Lower lobe of right lung (tissue), 2 donors: ENCODE measurements around the gene SLC45A1. TPM values are rescaled to one million over a fixed set of nuclear protein-coding genes. Genes with fewer than 3 reads are reported as not detected.
A peak's percentile ranks its signal among the peaks of the same experiment; 100 is the strongest.
"Not testable (repeated sequence)": the region's sequence is repeated elsewhere in the genome, so short reads cannot be mapped to it uniquely, and the experiment has no call there.

Experiments
- ATAC-seq, 2 donors: fragments of 200-7000 bp; cut with Tn5 transposase; one replicate each; pipeline ENCODE4 v1.9.1; 2020 to 2022; ENCODE audit warnings: mild to moderate bottlenecking in 2 of 2, moderate library complexity in 2 of 2
- DNase-seq: peaks from one replicate; pipeline ENCODE4 v3.0.0-alpha.2; 2020
- H3K27ac ChIP-seq: fragments of 200-600 bp; one replicate; pipeline ENCODE4 v1.8.0; 2022
- H3K27me3 ChIP-seq: fragments of 200-600 bp; one replicate; pipeline ENCODE4 v1.8.0; 2022; ENCODE audit warnings: low read depth
- H3K36me3 ChIP-seq: fragments of 200-600 bp; one replicate; pipeline ENCODE4 v1.8.0; 2022; ENCODE audit warnings: mild to moderate bottlenecking
- H3K4me1 ChIP-seq: fragments of 200-600 bp; one replicate; pipeline ENCODE4 v1.8.0; 2022
- H3K4me3 ChIP-seq: fragments of 200-600 bp; one replicate; pipeline ENCODE4 v1.8.0; 2022; ENCODE audit warnings: mild to moderate bottlenecking
- H3K9me3 ChIP-seq: fragments of 200-600 bp; one replicate; pipeline ENCODE4 v1.8.0; 2022
- intact Hi-C: fragments of 100-400 bp; cut with DNase I; formaldehyde crosslinking; loops from one replicate; pipeline ENCODE4 v1.11.0; 2022
- total RNA-seq: library from RNA; stranded (reverse); fragmentation: NEBNext Ultra II Directional; extraction: Animal tissue kit (Norgen Biotek cat#: 25700); gene quantifications from one replicate; pipeline ENCODE4 v1.2.1, GENCODE V29; 2021
- TF ChIP-seq, protein P1 (sequence below): fragments of 200-600 bp; IDR thresholded peaks from one replicate; pipeline ENCODE4 v1.8.0; 2022; ENCODE audit warnings: antibody characterized with exemption, mild to moderate bottlenecking
- donor health status: DM: no; HTN: yes; CAD: no; lungs with severe emphysema.

Gene SLC45A1
- total RNA-seq, 1 donor from 2014 or later = 0.92 TPM

DNA sequence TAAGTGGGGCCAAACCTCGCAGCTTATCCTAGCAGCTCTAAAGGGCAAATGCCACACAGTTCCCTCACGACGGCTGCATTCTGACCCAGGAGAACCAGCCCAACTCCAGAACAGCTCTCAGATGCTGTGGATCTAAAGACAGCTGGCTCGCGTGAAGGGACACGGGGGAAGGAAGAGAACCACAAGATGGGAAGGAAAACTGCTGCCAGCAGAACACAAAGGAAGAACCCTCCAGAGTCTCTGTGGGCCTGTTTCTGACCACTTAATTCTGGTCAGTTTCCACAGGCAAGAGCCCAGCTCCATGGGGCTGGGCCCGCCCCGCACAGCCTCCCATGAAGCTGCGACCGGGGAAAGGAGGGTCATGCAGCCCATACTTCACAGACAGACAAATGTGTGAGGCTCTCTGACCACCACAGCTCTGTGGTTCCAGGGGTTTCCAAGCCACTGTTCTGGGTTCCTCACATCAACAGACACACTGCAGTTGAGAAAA, 61.1 kb downstream of the SLC45A1 start:
- peaks cover 26% of the 10 kb centered on the region for H3K36me3 ChIP-seq
- no peaks in the 10 kb centered on the region for H3K27me3 ChIP-seq
- DNase-seq (no peak), ATAC-seq (peak in 1 of 2 donors; percentile 51)
- peaks cover 85% of the 10 kb centered on the region for H3K4me1 ChIP-seq
- H3K9me3 ChIP-seq = no peaks in the 10 kb centered on the region
- intact Hi-C loops = no loop called here
- TF ChIP-seq, protein P1, sequence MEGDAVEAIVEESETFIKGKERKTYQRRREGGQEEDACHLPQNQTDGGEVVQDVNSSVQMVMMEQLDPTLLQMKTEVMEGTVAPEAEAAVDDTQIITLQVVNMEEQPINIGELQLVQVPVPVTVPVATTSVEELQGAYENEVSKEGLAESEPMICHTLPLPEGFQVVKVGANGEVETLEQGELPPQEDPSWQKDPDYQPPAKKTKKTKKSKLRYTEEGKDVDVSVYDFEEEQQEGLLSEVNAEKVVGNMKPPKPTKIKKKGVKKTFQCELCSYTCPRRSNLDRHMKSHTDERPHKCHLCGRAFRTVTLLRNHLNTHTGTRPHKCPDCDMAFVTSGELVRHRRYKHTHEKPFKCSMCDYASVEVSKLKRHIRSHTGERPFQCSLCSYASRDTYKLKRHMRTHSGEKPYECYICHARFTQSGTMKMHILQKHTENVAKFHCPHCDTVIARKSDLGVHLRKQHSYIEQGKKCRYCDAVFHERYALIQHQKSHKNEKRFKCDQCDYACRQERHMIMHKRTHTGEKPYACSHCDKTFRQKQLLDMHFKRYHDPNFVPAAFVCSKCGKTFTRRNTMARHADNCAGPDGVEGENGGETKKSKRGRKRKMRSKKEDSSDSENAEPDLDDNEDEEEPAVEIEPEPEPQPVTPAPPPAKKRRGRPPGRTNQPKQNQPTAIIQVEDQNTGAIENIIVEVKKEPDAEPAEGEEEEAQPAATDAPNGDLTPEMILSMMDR = no peak
- peak overlapping the region; percentile 72 for H3K27ac ChIP-seq
- H3K4me3 ChIP-seq = no peak overlapping the region

DNA sequence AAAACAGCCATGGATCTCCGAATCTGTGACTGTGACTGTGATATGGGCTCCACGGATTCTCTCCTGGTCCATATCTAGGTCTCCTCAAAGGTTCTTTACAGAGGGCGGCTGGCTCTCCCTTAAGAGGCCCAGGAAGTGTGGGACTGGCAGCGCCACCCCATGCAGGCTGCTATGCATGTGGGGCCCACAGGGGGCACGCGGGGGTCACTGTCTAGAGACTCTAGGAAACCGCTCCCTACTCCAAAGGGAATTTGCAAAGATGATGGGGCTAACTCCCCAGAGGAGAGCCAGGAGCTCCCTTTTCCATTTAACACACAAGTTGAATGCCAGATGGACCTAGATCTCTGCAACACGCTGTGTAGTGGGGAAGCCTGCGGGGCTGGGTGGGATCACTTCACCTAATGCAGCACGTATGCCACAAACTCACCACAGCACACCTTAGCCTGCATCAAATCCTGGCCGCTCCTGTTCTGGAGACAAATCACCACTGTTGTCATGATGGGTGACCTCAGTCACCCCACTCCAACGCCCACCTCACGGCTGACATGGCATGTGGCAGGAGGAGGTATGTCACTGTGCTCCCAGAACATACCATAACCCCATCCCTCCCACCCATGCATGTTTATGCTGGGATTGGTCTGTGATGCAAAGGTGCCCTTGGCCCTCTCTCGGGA, 61.7 kb downstream of the SLC45A1 start:
- peaks cover 28% of the 10 kb centered on the region for H3K36me3 ChIP-seq
- no peaks in the 10 kb centered on the region for H3K9me3 ChIP-seq
- H3K27me3 ChIP-seq = no peaks in the 10 kb centered on the region
- ATAC-seq (peak in 1 of 2 donors; percentile 5), DNase-seq (no peak)
- H3K27ac ChIP-seq = peak overlapping the region; percentile 72
- TF ChIP-seq, protein P1 = no peak
- H3K4me1 ChIP-seq = peaks cover 85% of the 10 kb centered on the region
- intact Hi-C loops = no loop called here
- H3K4me3 ChIP-seq = no peak overlapping the region

DNA sequence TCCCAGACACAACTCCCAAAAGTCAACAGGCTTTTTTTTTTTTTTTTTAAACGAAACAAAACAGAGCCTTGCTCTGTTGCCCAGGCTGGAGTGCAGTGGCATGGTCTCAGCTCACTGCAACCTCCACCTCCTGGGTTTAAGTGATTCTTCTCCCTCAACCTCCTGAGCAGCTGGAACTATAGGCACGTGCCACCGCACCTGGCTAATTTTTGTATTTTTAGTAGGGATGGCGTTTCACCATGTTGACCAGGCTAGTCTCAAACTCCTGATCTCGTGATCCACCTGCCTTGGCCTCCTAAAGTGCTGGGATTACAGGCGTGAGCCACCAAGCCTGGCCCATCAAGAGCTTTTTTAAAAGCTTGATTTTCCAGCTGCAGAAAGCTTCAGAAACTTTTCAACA, 62.4 kb downstream of the SLC45A1 start:
- ATAC-seq, intact Hi-C loops, H3K4me3 ChIP-seq, H3K27me3 ChIP-seq, H3K9me3 ChIP-seq, H3K27ac ChIP-seq, DNase-seq: not testable (repeated sequence)
- peaks cover 84% of the 10 kb centered on the region for H3K4me1 ChIP-seq
- H3K36me3 ChIP-seq = peaks cover 28% of the 10 kb centered on the region

DNA sequence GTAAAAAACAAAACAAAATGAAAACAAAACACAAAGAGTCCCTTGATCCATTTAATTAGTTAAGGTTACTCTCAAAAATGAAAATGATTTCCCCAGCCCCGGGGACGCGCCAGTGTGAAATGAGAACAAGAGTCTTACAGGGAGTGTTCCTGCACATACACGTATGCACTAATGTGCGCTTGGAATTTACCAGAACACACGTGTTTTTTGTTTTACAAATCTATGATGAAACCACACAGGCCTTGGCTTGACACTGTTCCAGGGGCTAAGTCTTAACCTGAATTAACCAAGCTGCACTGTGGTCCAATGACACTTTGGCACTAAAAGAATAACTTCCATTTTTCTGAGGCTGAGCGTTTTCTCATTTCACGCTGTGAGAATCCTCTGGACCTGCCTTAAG, 63.7 kb downstream of the SLC45A1 start:
- intact Hi-C loops = no loop called here
- ATAC-seq (no peak), DNase-seq (no peak)
- Histone ChIP-seq H3K9me3 (no peaks in the 10 kb centered on the region), H3K4me3 (no peak overlapping the region), H3K36me3 (peaks cover 28% of the 10 kb centered on the region), H3K27ac (no peak overlapping the region), H3K4me1 (peaks cover 84% of the 10 kb centered on the region), H3K27me3 (no peaks in the 10 kb centered on the region)
- TF ChIP-seq, protein P1 = no peak

DNA sequence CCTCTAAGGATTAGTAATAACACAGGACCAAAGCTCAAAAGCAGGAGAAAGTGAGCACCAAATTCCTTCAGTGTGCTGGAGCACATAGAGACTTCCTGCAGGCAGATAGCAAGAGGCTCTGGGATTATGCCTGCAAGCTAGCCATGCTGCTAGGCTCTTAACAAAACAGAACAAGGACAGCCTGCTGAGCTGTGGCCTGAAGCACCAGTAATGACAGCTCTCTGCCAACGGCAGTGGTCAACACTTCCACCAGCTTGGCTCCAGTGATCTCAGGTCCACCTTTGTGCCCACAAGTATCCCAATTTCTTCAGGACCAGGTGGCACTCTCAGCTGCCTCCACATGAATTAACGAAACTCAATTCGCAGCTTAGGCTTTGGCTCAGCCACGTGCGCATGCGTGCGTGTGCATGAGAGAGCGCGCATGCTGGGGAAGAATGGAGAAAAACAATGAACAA, 64.2 kb downstream of the SLC45A1 start:
- ATAC-seq (no peak), DNase-seq (no peak)
- Histone ChIP-seq H3K27me3 (no peaks in the 10 kb centered on the region), H3K4me1 (peaks cover 79% of the 10 kb centered on the region), H3K36me3 (peaks cover 28% of the 10 kb centered on the region), H3K27ac (peak overlapping the region; percentile 12), H3K4me3 (no peak overlapping the region), H3K9me3 (no peaks in the 10 kb centered on the region)
- TF ChIP-seq, protein P1 = no peak
- intact Hi-C loops = no loop called here
